Placental epithelial cell (primary cell): ENCODE results near the gene ELP5. TPM values are rescaled to one million over a fixed set of nuclear protein-coding genes. Genes with fewer than 3 reads are reported as not detected.
A peak's percentile ranks its signal among the peaks of the same experiment; 100 is the strongest.

Experiments used
- small RNA-seq: library from RNA; depleted of rRNA; stranded (forward); fragments of <200 nt; gene quantifications from one replicate; pipeline ENCODE3, GENCODE V24; 2012
- total RNA-seq: library from RNA; depleted of rRNA; stranded (reverse); fragments of >200 nt; gene quantifications from 2 replicates; pipeline ENCODE4 v1.2.3, GENCODE V29; 2012

ELP5 gene, protein sequence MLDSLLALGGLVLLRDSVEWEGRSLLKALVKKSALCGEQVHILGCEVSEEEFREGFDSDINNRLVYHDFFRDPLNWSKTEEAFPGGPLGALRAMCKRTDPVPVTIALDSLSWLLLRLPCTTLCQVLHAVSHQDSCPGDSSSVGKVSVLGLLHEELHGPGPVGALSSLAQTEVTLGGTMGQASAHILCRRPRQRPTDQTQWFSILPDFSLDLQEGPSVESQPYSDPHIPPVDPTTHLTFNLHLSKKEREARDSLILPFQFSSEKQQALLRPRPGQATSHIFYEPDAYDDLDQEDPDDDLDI
- 31.0 and 42.6 TPM in 2 replicates for total RNA-seq

GRCh38 chr17:7252176-7253043, at the start of gene ELP5:
ELP5 (plus strand) TSS chr17:7252215; CDS start chr17:7252551, 336 bp downstream.

DNA sequence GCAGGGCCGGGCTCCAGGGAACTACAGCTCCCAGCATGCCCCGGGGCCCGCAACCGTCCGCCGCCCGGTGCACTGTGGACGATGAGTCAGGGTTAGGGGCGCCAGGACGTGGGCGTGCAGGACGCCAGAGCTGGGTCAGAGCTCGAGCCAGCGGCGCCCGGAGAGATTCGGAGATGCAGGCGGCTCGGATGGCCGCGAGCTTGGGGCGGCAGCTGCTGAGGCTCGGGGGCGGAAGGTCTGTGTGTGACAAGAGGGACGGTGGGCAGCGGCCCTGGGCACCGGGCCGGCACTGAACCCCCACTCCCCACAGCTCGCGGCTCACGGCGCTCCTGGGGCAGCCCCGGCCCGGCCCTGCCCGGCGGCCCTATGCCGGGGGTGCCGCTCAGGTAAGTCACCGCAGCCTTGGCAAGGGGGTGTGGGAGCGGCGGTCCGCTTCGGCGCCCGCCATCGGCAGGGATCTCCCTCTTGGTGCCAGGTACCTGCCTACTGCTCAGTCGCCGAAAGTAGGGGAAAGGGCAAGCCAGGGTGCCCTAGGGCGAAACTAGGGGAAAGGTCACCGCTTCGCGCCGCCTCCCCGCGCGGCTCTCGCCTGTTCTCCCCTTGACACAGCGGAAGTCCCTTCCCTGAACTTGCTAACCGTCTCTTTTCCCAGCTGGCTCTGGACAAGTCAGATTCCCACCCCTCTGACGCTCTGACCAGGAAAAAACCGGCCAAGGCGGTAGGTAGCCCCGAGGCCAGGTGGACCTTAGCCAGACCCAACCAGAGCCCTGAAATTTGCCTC, 32.0 kb upstream of the ELP5 start, which contains the start of the genes ACADVL and DLG4:
TSS of gene ACADVL (plus strand) at position 127 of the 781 bp plus-strand sequence. CDS start at position 174, 47 bp downstream.
TSS of gene DLG4 (minus strand) at position 25 of the 781 bp plus-strand sequence.

GRCh38 chr17:7234083-7234951, 17.7 kb upstream of the ELP5 start, which contains the start of gene DVL2:
DVL2 (minus strand) TSS chr17:7234517; CDS start chr17:7234262, 255 bp downstream.

GRCh38 chr17:7239091-7240027, 12.7 kb upstream of the ELP5 start, which contains the start of gene PHF23:
PHF23 (minus strand) TSS chr17:7239457; CDS start chr17:7239279, 178 bp downstream.

DNA sequence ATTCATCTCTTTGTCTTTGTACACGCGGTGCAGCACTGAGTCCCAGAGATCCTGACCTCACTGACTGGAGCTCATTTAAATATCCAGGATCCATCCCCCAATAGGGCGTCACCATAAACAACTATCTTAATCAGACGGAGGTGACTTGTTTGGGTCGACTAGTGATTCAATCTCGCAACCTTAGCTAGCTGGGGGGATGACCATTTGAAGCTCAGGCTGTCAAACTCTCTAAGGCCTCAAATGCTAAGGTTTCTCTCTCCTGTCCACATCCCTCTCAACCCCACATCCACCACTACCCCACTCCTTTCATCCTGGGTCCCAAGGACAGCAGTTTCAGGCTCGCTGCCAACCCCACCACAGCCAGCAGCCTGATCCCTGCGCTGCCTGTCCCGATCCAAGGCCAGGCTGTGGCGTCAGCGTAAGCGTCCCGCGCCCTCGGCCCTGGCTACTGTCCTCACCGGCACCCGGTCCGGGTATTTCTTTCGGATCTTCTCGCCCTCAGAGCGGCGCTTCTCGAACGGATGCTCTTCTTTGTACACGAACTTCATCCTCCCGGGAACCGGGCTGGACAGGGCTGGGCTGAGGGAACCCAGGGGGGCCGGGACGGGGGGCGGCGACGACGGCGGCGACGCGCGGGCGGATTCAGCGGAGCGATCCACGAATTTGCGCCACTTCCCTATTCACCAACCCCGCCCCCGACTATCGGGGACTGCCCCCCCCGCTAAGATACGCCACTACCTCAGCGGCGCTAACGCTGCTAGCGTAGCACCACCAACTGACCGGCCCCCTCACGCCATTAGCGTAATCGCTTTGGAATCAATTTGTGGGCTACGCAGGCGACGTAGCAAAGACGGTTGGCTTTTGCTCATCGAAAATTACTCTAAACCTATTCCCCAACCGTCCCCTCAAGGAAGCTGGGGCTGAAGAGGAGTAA, 10.0 kb upstream of the ELP5 start, which contains the start of gene GABARAP:
TSS of gene GABARAP (minus strand) at position 667 of the 934 bp plus-strand sequence. CDS start at position 548, 119 bp downstream.

DNA sequence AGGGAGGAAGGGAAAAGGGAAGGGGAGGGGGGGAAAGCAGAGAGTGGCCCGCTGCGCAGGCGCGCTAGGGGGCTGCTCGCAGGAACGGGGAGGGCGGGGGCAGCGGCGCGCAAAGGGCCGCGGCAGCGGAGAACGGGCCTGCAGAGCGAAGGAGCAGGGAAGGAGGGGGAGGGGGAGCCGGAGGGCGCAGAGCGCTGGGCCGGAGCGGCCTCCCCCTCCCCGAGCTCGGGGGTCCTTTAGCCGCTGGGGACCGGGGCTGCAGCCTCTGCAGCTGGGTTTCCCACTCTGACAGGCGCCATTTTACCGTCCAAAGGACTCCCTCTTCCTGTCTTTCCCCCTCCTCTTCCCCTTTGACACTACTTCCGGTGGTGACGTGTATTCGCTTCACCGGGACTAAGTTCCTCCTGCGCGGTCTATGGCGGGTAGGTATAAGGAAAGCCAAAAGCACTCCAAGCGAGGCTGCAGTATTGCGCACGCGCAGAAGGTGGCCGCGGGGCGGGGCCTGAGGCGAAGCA, 297 bp upstream of the ELP5 start, which contains the start of gene CTDNEP1:
TSS of gene CTDNEP1 (minus strand) at position 74 of the 515 bp plus-strand sequence. CDS start 438 bp downstream, outside the sequence.

DNA sequence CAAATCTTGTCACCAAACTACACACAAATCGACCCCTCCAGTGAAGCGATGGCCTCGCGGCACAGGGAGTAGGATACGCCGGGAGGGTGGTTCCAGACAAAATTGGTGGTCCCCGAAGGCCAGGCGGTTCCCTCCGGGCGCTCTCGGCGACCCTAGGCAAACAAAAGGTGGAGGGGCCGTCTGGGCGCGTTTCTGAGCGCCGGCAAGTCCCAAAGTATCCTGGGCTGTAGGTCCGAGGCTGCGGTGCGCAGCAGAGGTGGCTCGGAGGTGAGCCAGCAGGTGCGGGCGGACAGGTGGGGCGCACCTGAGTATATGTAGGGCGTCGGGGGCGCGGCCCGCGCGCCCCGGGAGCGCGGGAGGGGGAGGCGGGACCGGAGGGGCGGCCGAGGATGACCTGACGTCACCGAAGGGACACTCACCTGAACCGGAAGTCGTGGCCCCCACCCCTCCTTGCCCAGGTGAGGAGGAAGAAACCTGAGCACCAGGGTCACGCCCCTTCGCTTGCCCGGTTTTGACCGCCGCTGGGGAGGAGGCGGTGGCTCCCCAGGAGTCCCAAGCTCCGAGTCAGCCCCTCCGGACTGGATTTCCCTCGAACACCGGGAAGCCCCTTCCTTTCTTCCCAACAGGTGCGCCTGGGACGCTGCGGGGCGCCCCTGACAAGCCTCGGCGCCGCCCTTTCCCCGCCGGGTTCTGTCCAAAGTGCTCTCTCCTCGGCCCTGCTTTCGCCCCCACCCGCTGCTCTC, 10.3 kb downstream of the ELP5 start, which contains the start of gene CLDN7:
TSS of gene CLDN7 (minus strand) at position 287 of the 743 bp plus-strand sequence. CDS start 435 bp downstream, outside the sequence.

GRCh38 chr17:7281074-7281952, 29.3 kb downstream of the ELP5 start, which contains the start of gene SLC2A4:
SLC2A4 (plus strand) TSS chr17:7281718; CDS start chr17:7281935, 217 bp downstream.

GRCh38 chr17:7294614-7295153, 42.7 kb downstream of the ELP5 start, which contains the start of gene YBX2:
YBX2 (minus strand) TSS chr17:7294639; CDS start chr17:7294500, 139 bp downstream.

GRCh38 chr17:7306911-7307685, 55.1 kb downstream of the ELP5 start, which contains the start of gene EIF5A:
EIF5A (plus strand) TSS chr17:7307628; CDS start chr17:7309636, 2,008 bp downstream.

Small RNAs within 50 kb of the gene (small RNA-seq; reads per million reads assigned to genes)
- gene MIR324 (206 reads per million, percentile 99 among the genes with 10 or more reads in this experiment), gene RF00019 (not detected)

Other genes starting within 250 kb of the ELP5 start
- 25.9 and 47.6 TPM in 2 replicates for gene RNASEK, start 239.6 kb upstream of the ELP5 start, total RNA-seq
- under 0.01 TPM in 2 replicates for gene BCL6B, start 229.2 kb upstream of the ELP5 start, total RNA-seq
- 2.7 and 3.1 TPM in 2 replicates for gene SLC16A13, start 216.2 kb upstream of the ELP5 start, total RNA-seq
- 0.22 and 5.5 TPM in 2 replicates for gene SLC16A11, start 208.1 kb upstream of the ELP5 start, total RNA-seq
- not detected in 2 replicates for gene CLEC10A, start 172.0 kb upstream of the ELP5 start, total RNA-seq
- gene ASGR2, start 137.4 kb upstream of the ELP5 start, total RNA-seq: not detected in 2 replicates
- 0.79 TPM in 1 of 2 replicates, not detected in the other for gene ASGR1, start 72.8 kb upstream of the ELP5 start, total RNA-seq
- 2.5 and 11.8 TPM in 2 replicates for gene DLG4, start 32.4 kb upstream of the ELP5 start, total RNA-seq
- gene ACADVL, start 32.3 kb upstream of the ELP5 start, total RNA-seq: 304 and 499 TPM in 2 replicates
- gene DVL2, start 17.7 kb upstream of the ELP5 start, total RNA-seq: 82.5 and 91.1 TPM in 2 replicates
- 43.6 and 47.1 TPM in 2 replicates for gene PHF23, start 12.8 kb upstream of the ELP5 start, total RNA-seq
- gene GABARAP, start 9.8 kb upstream of the ELP5 start, total RNA-seq: 155 and 349 TPM in 2 replicates
- gene CTDNEP1, start 481 bp upstream of the ELP5 start, total RNA-seq: 28.7 and 34.3 TPM in 2 replicates
- 3.9 and 15.2 TPM in 2 replicates for gene CLDN7, start 10.3 kb downstream of the ELP5 start, total RNA-seq
- gene SLC2A4, start 29.5 kb downstream of the ELP5 start, total RNA-seq: not detected in 2 replicates
- under 0.01 and 0.11 TPM in 2 replicates for gene YBX2, start 42.4 kb downstream of the ELP5 start, total RNA-seq
- gene EIF5A, start 55.4 kb downstream of the ELP5 start, total RNA-seq: 237 and 847 TPM in 2 replicates
- 43.2 and 91.3 TPM in 2 replicates for gene GPS2, start 63.1 kb downstream of the ELP5 start, total RNA-seq
- 18.9 and 25.1 TPM in 2 replicates for gene NEURL4, start 77.1 kb downstream of the ELP5 start, total RNA-seq
- gene ACAP1, start 84.3 kb downstream of the ELP5 start, total RNA-seq: under 0.01 and 0.33 TPM in 2 replicates
- gene KCTD11, start 99.9 kb downstream of the ELP5 start, total RNA-seq: 9.4 and 12.6 TPM in 2 replicates
- gene TMEM95, start 102.9 kb downstream of the ELP5 start, total RNA-seq: not detected in 2 replicates
- 14.1 and 27.5 TPM in 2 replicates for gene TNK1, start 128.9 kb downstream of the ELP5 start, total RNA-seq
- 51.8 and 64.1 TPM in 2 replicates for gene PLSCR3, start 142.3 kb downstream of the ELP5 start, total RNA-seq
- 83.7 and 304 TPM in 2 replicates for gene TMEM256, start 151.9 kb downstream of the ELP5 start, total RNA-seq
- 4.9 and 9.8 TPM in 2 replicates for gene NLGN2, start 155.6 kb downstream of the ELP5 start, total RNA-seq
- not detected in 2 replicates for gene SPEM1, start 168.1 kb downstream of the ELP5 start, total RNA-seq
- not detected in 2 replicates for gene SPEM2, start 173.4 kb downstream of the ELP5 start, total RNA-seq
- gene SPEM3, start 176.6 kb downstream of the ELP5 start, total RNA-seq: not detected in 2 replicates
- gene TMEM102, start 183.2 kb downstream of the ELP5 start, total RNA-seq: 8.6 and 16.8 TPM in 2 replicates
- 2.1 and 3.9 TPM in 2 replicates for gene FGF11, start 187.3 kb downstream of the ELP5 start, total RNA-seq
- gene CHRNB1, start 192.8 kb downstream of the ELP5 start, total RNA-seq: 5.7 and 13.0 TPM in 2 replicates
- 33.9 and 36.1 TPM in 2 replicates for gene ZBTB4, start 227.4 kb downstream of the ELP5 start, total RNA-seq
- gene SLC35G6, start 229.2 kb downstream of the ELP5 start, total RNA-seq: not detected in 2 replicates
- gene POLR2A, start 232.2 kb downstream of the ELP5 start, total RNA-seq: 106 and 112 TPM in 2 replicates